GM18511 (cell line): ENCODE measurements around the gene CDCA3.

Experiments
- ATAC-seq: cut with Tn5 transposase; IDR thresholded peaks from one replicate; pipeline ENCODE4 v1.9.1; 2021; ENCODE audit warnings: mild to moderate bottlenecking, moderate library complexity; ENCODE audit not compliant: unreplicated experiment

The CDCA3 gene

GRCh38 chr12:6821591-6822425 lies 29.3 kb downstream of the CDCA3 start, which contains the start of gene GPR162:
Gene GPR162, plus strand, starts transcription at chr12:6821821. Its CDS starts 2,078 bp downstream, at chr12:6823899.
- no peak for ATAC-seq

- ATAC-seq: no peak
Observed at GRCh38 chr12:6820166-6820565, 30.9 kb downstream of the CDCA3 start.

DNA sequence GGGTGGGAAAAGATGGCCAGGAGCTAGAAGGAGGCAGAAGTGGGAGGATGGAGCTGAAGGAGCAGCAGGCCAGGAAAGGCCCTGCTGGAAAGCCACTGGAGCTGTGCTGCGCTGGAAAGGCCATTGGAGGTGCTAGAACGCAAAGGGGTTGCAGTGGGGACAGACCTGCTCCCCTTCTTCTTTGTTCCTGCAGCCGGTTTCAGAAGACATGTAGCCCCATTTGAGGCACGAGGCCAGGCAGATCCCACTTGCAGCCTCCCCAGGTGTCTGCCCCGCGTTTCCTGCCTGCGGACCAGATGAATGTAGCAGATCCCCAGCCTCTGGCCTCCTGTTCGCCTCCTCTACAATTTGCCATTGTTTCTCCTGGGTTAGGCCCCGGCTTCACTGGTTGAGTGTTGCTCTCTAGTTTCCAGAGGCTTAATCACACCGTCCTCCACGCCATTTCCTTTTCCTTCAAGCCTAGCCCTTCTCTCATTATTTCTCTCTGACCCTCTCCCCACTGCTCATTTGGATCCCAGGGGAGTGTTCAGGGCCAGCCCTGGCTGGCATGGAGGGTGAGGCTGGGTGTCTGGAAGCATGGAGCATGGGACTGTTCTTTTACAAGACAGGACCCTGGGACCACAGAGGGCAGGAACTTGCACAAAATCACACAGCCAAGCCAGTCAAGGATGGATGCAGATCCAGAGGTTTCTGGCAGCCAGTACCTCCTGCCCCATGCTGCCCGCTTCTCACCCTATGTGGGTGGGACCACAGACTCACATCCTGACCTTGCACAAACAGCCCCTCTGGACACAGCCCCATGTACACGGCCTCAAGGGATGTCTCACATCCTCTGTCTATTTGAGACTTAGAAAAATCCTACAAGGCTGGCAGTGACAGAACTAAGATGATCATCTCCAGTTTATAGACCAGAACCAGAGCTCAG lies 31.7 kb downstream of the CDCA3 start:
- ATAC-seq: no peak

DNA sequence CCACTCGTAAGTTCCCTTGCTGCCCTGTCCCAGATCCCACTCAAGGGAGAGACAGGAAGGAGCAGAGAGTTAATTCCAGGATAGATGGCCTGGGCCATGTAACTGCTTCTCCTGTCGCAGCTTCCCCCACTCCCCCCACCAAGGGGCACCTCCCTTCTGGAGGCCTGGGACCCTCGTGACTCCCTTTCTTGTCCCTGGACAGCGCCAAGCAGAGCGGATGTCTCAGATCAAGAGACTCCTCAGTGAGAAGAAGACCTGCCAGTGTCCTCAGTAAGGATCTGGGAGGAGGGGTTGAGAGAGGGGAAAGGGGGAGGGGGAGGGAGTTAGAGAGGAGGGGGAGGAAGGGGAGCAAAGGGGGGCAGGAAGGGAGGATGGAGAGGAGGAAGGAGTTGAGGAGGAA lies 32.4 kb downstream of the CDCA3 start:
- ATAC-seq: no peak

DNA sequence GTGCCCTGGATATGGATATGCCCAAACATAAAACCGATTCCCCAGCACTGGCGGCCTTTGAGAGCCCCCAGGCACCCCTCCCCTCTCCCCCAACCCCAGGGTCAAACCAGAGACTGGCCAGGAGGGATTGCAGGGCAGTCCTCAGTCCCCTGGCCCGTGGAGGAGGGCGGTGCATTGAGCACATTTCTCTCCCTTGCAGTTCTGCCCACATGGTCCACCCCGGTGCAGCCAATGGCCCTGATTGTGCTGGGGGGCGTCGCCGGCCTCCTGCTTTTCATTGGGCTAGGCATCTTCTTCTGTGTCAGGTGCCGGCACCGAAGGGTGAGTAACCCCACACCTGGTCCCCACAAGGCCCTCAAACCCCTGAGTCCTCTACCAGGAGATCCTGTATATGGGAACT lies 32.9 kb downstream of the CDCA3 start:
- no peak for ATAC-seq

- no peak for ATAC-seq
Observed at GRCh38 chr12:6817662-6818157, 33.4 kb downstream of the CDCA3 start.

GRCh38 chr12:6817098-6817497 lies 34.0 kb downstream of the CDCA3 start:
- ATAC-seq: no peak

DNA sequence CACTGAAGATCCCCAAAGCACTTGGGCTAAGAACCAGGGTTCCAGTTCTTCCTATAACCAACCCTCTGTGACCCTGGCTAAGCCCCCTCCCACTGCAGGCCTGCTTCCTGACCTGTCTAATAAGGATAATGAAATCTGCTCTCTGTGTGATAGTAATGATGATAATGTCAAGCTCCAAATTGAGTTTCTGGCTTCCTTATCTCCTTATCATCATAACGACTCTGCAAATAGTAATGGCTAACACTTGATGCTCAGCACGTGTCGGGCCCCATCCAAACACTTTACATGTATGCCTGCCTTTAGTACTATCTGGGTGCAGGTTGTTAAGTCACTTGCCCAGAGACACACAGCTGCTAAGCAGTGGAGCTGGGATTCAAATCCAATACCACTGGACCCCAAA lies 34.5 kb downstream of the CDCA3 start:
- no peak for ATAC-seq

DNA sequence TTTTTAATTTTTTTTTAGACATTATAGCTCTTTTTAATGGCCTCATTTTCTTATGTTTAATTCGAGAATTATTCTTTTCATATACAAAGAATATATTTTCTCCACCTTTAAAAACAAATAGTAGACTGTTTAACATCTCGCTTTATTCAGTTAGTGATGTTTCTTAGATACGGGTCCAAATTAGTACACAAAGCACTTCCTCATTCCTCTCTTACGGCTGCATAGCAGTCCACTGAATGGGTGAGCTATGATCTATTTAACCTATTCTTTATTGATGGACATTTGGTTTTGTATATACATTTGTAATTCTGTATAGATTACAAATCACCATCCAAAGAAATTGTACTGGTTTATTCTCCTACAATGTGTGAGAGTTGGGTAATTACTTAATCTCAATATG lies 37.7 kb downstream of the CDCA3 start:
- ATAC-seq: no peak

DNA sequence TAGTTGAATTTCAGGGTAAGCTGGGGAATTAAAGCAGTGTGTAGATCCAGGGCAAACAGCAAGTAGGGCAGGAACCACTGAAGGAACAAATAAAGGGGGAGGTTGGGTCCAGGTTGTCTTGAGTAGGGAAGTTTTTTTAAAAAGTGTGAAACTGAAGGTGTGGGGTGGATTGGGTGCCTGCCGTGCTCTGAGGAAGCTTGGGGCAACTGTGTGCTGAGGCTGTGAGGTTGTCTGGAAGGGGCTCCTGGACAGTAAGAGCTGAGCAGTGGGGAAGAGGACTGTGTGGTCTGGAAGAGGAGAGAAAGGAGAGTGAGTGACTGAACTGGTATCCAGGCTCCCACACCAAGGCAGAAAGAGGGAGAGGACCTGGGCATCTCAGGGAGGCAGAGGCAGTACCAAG lies 40.3 kb downstream of the CDCA3 start:
- no peak for ATAC-seq

GRCh38 chr12:6809056-6809455 lies 42.0 kb downstream of the CDCA3 start:
- ATAC-seq: no peak

- ATAC-seq: no peak
Observed at GRCh38 chr12:6807170-6807569, 43.9 kb downstream of the CDCA3 start.

DNA sequence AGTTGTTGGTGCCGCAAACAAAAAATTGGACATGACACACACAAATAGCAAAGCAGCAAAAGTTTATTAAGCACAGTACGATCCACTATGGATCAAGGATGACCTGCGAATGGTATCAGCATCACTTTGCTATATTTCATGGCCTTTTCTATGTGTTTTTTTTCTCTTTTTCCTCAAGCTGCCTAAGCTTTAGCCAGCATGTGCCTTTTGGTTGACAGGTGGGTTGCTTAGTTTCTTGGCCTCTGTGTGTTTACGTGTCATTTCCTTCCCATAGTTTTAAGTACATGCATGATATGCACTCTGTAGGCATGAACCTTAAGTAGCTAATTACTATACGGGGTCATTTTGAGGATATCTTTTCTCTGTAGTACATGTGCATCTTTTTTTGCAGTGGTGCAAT lies 51.9 kb downstream of the CDCA3 start:
- no peak for ATAC-seq
